Epidermal melanocyte (primary cell): ENCODE data around the gene SLC15A2.
"Not testable (repeated sequence)": the region's sequence is repeated elsewhere in the genome, so short reads cannot be mapped to it uniquely, and the experiment has no call there.

Experiments
- DNase-seq: peaks from one replicate; pipeline ENCODE4 v3.0.0; 2011; ENCODE audit warnings: low spot score; ENCODE audit not compliant: insufficient read length

SLC15A2 gene

GRCh38 chr3:121924734-121925133 is 30.5 kb downstream of the SLC15A2 start:
- DNase-seq: no peak

GRCh38 chr3:121926380-121926779 is 32.2 kb downstream of the SLC15A2 start:
- DNase-seq: no peak

- not testable (repeated sequence) for DNase-seq
Observed at GRCh38 chr3:121938141-121938855, 44.1 kb downstream of the SLC15A2 start.

- DNase-seq: no peak
Observed at GRCh38 chr3:121941592-121941991, 47.4 kb downstream of the SLC15A2 start.

GRCh38 chr3:121942116-121942786 is 48.0 kb downstream of the SLC15A2 start:
- no peak for DNase-seq

GRCh38 chr3:121943431-121943830 is 49.2 kb downstream of the SLC15A2 start:
- DNase-seq: no peak

GRCh38 chr3:121948641-121949040 is 54.4 kb downstream of the SLC15A2 start:
- no peak for DNase-seq

GRCh38 chr3:121951291-121951919 is 57.2 kb downstream of the SLC15A2 start:
- no peak for DNase-seq

- no peak for DNase-seq
Observed at GRCh38 chr3:121956363-121956762, 62.2 kb downstream of the SLC15A2 start.

- no peak for DNase-seq
Observed at GRCh38 chr3:121957674-121958415, 63.6 kb downstream of the SLC15A2 start.

GRCh38 chr3:121958801-121959200 is 64.6 kb downstream of the SLC15A2 start:
- no peak for DNase-seq

GRCh38 chr3:121961283-121961682 is 67.1 kb downstream of the SLC15A2 start:
- DNase-seq: no peak

GRCh38 chr3:121962443-121962842 is 68.2 kb downstream of the SLC15A2 start:
- DNase-seq: no peak

GRCh38 chr3:121963608-121964007 is 69.4 kb downstream of the SLC15A2 start:
- no peak for DNase-seq

GRCh38 chr3:121969631-121970030 is 75.4 kb downstream of the SLC15A2 start:
- DNase-seq: no peak

- no peak for DNase-seq
Observed at GRCh38 chr3:121970047-121970446, 75.8 kb downstream of the SLC15A2 start.

GRCh38 chr3:121974601-121975111 is 80.5 kb downstream of the SLC15A2 start:
- DNase-seq: no peak

- no peak for DNase-seq
Observed at GRCh38 chr3:121975702-121976302, 81.6 kb downstream of the SLC15A2 start.

- DNase-seq: no peak
Observed at GRCh38 chr3:121976727-121977126, 82.5 kb downstream of the SLC15A2 start.

GRCh38 chr3:121979246-121979645 is 85.0 kb downstream of the SLC15A2 start:
- DNase-seq: no peak
